Vagina (tissue), 2 donors: ENCODE data around the gene TMEM9.

ENCODE experiments used
- POLR2AphosphoS5 ChIP-seq, 2 donors: sonication (generic); formaldehyde crosslinking; IDR thresholded peaks; one replicate each; pipeline ENCODE4 v1.9.0; 2017; ENCODE audit warnings: antibody characterized with exemption in 2 of 2, mild to moderate bottlenecking in 2 of 2, low read depth in 1 of 2; ENCODE audit not compliant: insufficient read depth in 1 of 2
- TF ChIP-seq, protein P1 (sequence below), 3 experiments: fragments of 450-650 bp in 2 of 3; fragments of 200-600 bp in 1 of 3; sonication (generic) in 1 of 3; IDR thresholded peaks; one replicate each; pipeline ENCODE4 v1.5.1; 2017 to 2019; ENCODE audit warnings: antibody characterized with exemption in 3 of 3, mild to moderate bottlenecking in 2 of 3, moderate library complexity in 2 of 3

- TF ChIP-seq, protein P1, sequence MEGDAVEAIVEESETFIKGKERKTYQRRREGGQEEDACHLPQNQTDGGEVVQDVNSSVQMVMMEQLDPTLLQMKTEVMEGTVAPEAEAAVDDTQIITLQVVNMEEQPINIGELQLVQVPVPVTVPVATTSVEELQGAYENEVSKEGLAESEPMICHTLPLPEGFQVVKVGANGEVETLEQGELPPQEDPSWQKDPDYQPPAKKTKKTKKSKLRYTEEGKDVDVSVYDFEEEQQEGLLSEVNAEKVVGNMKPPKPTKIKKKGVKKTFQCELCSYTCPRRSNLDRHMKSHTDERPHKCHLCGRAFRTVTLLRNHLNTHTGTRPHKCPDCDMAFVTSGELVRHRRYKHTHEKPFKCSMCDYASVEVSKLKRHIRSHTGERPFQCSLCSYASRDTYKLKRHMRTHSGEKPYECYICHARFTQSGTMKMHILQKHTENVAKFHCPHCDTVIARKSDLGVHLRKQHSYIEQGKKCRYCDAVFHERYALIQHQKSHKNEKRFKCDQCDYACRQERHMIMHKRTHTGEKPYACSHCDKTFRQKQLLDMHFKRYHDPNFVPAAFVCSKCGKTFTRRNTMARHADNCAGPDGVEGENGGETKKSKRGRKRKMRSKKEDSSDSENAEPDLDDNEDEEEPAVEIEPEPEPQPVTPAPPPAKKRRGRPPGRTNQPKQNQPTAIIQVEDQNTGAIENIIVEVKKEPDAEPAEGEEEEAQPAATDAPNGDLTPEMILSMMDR (IDR thresholded peaks at IDR 0.05): no peak
- TF ChIP-seq POLR2AphosphoS5 (IDR thresholded peaks at IDR 0.05; ENCODE audit: insufficient read depth in 1 of 2, low read depth in 1 of 2): no peak
These were observed 34.8 kb downstream of the TMEM9 start for GRCh38 chr1:201119206-201120197.
